Measurements from ENCODE around the gene KPNA6. TPM values are rescaled to one million over a fixed set of nuclear protein-coding genes. Genes with fewer than 3 reads are reported as not detected.
A peak's percentile ranks its signal among the peaks of the same experiment; 100 is the strongest.

The KPNA6 gene
- total and polyA plus RNA-seq, 2 of the 13 experiments (the other 11 are each of a cell fraction or from before 2014, with no cell fraction given): 22.0 to 47.5 TPM

DNA sequence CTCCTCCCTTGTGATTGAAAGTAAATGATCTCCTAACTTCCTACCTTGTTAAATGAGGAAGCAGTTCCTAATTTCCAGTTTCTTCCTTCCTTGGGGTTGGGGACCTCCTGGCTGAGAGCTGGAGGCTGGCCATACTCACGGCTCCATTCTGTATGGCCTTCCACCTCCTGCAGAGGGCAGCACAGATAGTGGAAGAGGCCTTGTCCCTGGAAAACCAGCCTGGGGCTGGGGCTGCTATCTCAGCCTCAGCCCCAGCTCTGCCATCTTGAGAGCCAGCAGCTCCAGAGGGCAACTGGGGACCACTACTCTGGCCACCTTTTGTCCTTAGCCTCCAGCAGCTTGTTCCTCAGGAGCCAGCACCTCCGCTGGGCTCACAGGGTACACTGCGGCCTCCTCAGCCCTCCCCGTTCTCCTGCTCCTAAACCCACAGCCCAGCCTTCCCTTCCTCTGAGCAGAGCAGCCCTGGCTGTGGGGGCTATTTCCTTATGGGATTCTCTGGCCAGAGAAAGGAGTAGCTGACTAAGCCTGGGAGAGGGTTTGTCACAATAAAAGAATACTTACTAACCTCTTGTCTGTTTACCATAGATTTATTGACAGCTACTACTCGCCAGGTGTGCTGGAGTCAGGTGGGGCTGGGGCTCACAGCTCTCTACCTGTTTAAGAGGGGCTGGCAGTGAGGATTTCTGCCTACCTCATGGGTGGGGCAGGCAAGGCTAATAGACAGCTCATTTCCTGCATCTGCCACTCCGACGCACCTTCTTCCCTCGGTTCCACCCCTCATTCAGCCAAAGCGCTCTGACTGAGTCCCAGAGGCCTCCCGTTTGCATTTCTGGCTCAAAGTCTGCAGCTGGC is 108.0 kb downstream of the KPNA6 start (continued):
- peak; percentile 86 for TF ChIP-seq SMC3 (IDR thresholded peaks at IDR 0.05; ENCODE audit: low read length)
- TF ChIP-seq GATAD2A (CRISPR knock-in tag; IDR thresholded peaks at IDR 0.05): 0 out of 2 replicates have a peak, but pooled peaks have one; percentile 35
- TF ChIP-seq, protein P1, sequence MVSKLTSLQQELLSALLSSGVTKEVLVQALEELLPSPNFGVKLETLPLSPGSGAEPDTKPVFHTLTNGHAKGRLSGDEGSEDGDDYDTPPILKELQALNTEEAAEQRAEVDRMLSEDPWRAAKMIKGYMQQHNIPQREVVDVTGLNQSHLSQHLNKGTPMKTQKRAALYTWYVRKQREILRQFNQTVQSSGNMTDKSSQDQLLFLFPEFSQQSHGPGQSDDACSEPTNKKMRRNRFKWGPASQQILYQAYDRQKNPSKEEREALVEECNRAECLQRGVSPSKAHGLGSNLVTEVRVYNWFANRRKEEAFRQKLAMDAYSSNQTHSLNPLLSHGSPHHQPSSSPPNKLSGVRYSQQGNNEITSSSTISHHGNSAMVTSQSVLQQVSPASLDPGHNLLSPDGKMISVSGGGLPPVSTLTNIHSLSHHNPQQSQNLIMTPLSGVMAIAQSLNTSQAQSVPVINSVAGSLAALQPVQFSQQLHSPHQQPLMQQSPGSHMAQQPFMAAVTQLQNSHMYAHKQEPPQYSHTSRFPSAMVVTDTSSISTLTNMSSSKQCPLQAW (CRISPR knock-in tag; IDR thresholded peaks at IDR 0.05): peak; percentile 54; the same call in 1 of the 2 replicates
- peak; percentile 93 for TF ChIP-seq STAG1 (CRISPR knock-in tag; IDR thresholded peaks at IDR 0.05)
- no peak for TF ChIP-seq ISL2 (CRISPR knock-in tag; IDR thresholded peaks at IDR 0.05)
- TF ChIP-seq, protein P2, sequence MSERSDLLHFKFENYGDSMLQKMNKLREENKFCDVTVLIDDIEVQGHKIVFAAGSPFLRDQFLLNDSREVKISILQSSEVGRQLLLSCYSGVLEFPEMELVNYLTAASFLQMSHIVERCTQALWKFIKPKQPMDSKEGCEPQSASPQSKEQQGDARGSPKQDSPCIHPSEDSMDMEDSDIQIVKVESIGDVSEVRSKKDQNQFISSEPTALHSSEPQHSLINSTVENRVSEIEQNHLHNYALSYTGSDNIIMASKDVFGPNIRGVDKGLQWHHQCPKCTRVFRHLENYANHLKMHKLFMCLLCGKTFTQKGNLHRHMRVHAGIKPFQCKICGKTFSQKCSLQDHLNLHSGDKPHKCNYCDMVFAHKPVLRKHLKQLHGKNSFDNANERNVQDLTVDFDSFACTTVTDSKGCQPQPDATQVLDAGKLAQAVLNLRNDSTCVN (CRISPR knock-in tag; IDR thresholded peaks at IDR 0.05; ENCODE audit: borderline replicate concordance): 0 out of 2 replicates have a peak, but pooled peaks have one; percentile 17
- TF ChIP-seq ELF3 (CRISPR knock-in tag; IDR thresholded peaks at IDR 0.05): 0 out of 2 replicates have a peak, but pooled peaks have one; percentile 12
- peak; percentile 37; the same call in 1 of the 2 replicates for TF ChIP-seq KDM2A (CRISPR knock-in tag; IDR thresholded peaks at IDR 0.05; ENCODE audit: borderline replicate concordance, low read depth)
- TF ChIP-seq ATF7 (IDR thresholded peaks at IDR 0.05): no peak
- TF ChIP-seq ATF7 (CRISPR knock-in tag; IDR thresholded peaks at IDR 0.05): no peak
- TF ChIP-seq, protein P3, sequence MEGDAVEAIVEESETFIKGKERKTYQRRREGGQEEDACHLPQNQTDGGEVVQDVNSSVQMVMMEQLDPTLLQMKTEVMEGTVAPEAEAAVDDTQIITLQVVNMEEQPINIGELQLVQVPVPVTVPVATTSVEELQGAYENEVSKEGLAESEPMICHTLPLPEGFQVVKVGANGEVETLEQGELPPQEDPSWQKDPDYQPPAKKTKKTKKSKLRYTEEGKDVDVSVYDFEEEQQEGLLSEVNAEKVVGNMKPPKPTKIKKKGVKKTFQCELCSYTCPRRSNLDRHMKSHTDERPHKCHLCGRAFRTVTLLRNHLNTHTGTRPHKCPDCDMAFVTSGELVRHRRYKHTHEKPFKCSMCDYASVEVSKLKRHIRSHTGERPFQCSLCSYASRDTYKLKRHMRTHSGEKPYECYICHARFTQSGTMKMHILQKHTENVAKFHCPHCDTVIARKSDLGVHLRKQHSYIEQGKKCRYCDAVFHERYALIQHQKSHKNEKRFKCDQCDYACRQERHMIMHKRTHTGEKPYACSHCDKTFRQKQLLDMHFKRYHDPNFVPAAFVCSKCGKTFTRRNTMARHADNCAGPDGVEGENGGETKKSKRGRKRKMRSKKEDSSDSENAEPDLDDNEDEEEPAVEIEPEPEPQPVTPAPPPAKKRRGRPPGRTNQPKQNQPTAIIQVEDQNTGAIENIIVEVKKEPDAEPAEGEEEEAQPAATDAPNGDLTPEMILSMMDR (CRISPR knock-in tag; IDR thresholded peaks at IDR 0.05): peak; percentile 89
- TF ChIP-seq BCL6 (CRISPR knock-in tag; IDR thresholded peaks at IDR 0.05): 0 out of 2 replicates have a peak, but pooled peaks have one; percentile 21
- TF ChIP-seq ZNF598 (CRISPR knock-in tag; IDR thresholded peaks at IDR 0.05; ENCODE audit: borderline replicate concordance): 0 out of 2 replicates have a peak, but pooled peaks have one; percentile 58
- TF ChIP-seq GATAD1 (CRISPR knock-in tag; IDR thresholded peaks at IDR 0.05): peak; percentile 17; the same call in 1 of the 2 replicates
- TF ChIP-seq ZFY (CRISPR knock-in tag; IDR thresholded peaks at IDR 0.05): 0 out of 2 replicates have a peak, but pooled peaks have one; percentile 18
- peak; percentile 38 for TF ChIP-seq TEAD3 (CRISPR knock-in tag; optimal IDR thresholded peaks at IDR 0.05; ENCODE audit: borderline replicate concordance)
- TF ChIP-seq SAP130 (CRISPR knock-in tag; IDR thresholded peaks at IDR 0.05; ENCODE audit: low read depth): 0 out of 2 replicates have a peak, but pooled peaks have one; percentile 24
- peak; percentile 90 for TF ChIP-seq RAD21 (CRISPR knock-in tag; IDR thresholded peaks at IDR 0.05)
- no peak for TF ChIP-seq ZNF138 (CRISPR knock-in tag; IDR thresholded peaks at IDR 0.05; ENCODE audit: low read depth)
- TF ChIP-seq YY1 (IDR thresholded peaks at IDR 0.05; ENCODE audit: insufficient read depth, insufficient replicate concordance, low read depth, low read length): peak; percentile 8
